CD8-positive, alpha-beta memory T cell (primary cell): Measurements from ENCODE around the gene MAGIX. TPM values are rescaled to one million over a fixed set of nuclear protein-coding genes. Genes with fewer than 3 reads are reported as not detected.

Source experiments
- CTCF ChIA-PET: fragments of 350-600 bp; sonication (Branson Sonifier 250); formaldehyde crosslinking; loops from one replicate; lab custom pipeline; 2021; ENCODE audit warnings: antibody characterized with exemption; lab: Charles Lee
- POLR2A ChIA-PET: fragments of 350-600 bp; sonication (Branson Sonifier 250); formaldehyde crosslinking; loops from one replicate; lab custom pipeline; 2021; ENCODE audit warnings: antibody characterized with exemption; lab: Charles Lee
- DNase-seq, 5 donors: peaks; one replicate each; pipeline versions ENCODE4 v3.0.0 to v3.0.0-alpha.2; 2020 to 2022; ENCODE audit warnings: mixed read lengths in 1 of 5
- H3K27ac ChIP-seq: one replicate; pipeline ENCODE4 v1.7.0; 2013; ENCODE audit warnings: low read depth, mild to moderate bottlenecking, low read length, moderate library complexity
- H3K27me3 ChIP-seq: 2 replicates; pipeline ENCODE4 v1.7.0; 2013; ENCODE audit warnings: low read length, mild to moderate bottlenecking; ENCODE audit not compliant: insufficient read depth, poor library complexity, severe bottlenecking
- H3K36me3 ChIP-seq: 2 replicates; pipeline ENCODE4 v1.7.0; 2013; ENCODE audit warnings: mild to moderate bottlenecking, low read length, moderate library complexity; ENCODE audit not compliant: insufficient read depth
- H3K4me1 ChIP-seq: 2 replicates; pipeline ENCODE4 v1.7.0; 2013; ENCODE audit warnings: mild to moderate bottlenecking, low read length, moderate library complexity; ENCODE audit not compliant: insufficient read depth
- H3K4me3 ChIP-seq: 2 replicates; pipeline ENCODE4 v1.7.0; 2013; ENCODE audit warnings: mild to moderate bottlenecking, low read length
- H3K9me3 ChIP-seq: 2 replicates; pipeline ENCODE4 v1.7.0; 2013; ENCODE audit warnings: mild to moderate bottlenecking, low read length
- H3K27ac Mint-ChIP-seq, 8 donors: one replicate each; pipeline ENCODE4 v1.8.0; 2020 to 2021; ENCODE audit warnings: mixed read lengths in 8 of 8, mild to moderate bottlenecking in 6 of 8, inconsistent platforms in 3 of 8, moderate library complexity in 3 of 8
- H3K27me3 Mint-ChIP-seq, 2 donors: one replicate each; pipeline ENCODE4 v1.8.0; 2020 to 2021; ENCODE audit warnings: mixed read lengths in 2 of 2, mild to moderate bottlenecking in 1 of 2, moderate library complexity in 1 of 2
- H3K36me3 Mint-ChIP-seq, 3 donors: one replicate each; pipeline ENCODE4 v1.8.0; 2020 to 2021; ENCODE audit warnings: mixed read lengths in 3 of 3, inconsistent platforms in 1 of 3, mild to moderate bottlenecking in 1 of 3
- H3K4me1 Mint-ChIP-seq, 3 donors: one replicate each; pipeline ENCODE4 v1.8.0; 2020 to 2021; ENCODE audit warnings: mixed read lengths in 3 of 3, inconsistent platforms in 1 of 3, mild to moderate bottlenecking in 1 of 3
- H3K4me3 Mint-ChIP-seq, 7 donors: one replicate each; pipeline ENCODE4 v1.8.0; 2020 to 2021; ENCODE audit warnings: mixed read lengths in 7 of 7, mild to moderate bottlenecking in 6 of 7, moderate library complexity in 4 of 7, inconsistent platforms in 2 of 7
- H3K9me3 Mint-ChIP-seq, 5 donors: one replicate each; pipeline ENCODE4 v1.8.0; 2020 to 2022; ENCODE audit warnings: mixed read lengths in 5 of 5, mild to moderate bottlenecking in 3 of 5, moderate library complexity in 2 of 5, inconsistent platforms in 1 of 5
- polyA plus RNA-seq: library from polyadenylated mRNA; unstranded; fragments of 300-500 nt; fragmentation: Illumina TruSeq; gene quantifications from one replicate; pipeline ENCODE4 v1.2.3, GENCODE V29; 2021
- total RNA-seq, 2 experiments: library from RNA; stranded (reverse); gene quantifications; one replicate each; pipeline ENCODE4 v1.2.3, GENCODE V29; 2021

Gene MAGIX
- total and polyA plus RNA-seq, 3 experiments from 2014 or later: 0.25 to 1.4 (median 1.4) TPM

GRCh38 chrX:49161632-49162031 lies 926 bp upstream of the MAGIX start:
- Mint-ChIP-seq H3K27me3 (peaks cover 0 to 2% of the 10 kb centered on the region in 2 donors), H3K4me3 (no peak overlapping the region), H3K4me1 (peaks cover 11 to 25% (median 12%) of the 10 kb centered on the region in 3 donors), H3K9me3 (no peaks in the 10 kb centered on the region), H3K27ac (peak overlapping the region in 4 of 8 donors; percentile 14 to 51 (median 24)), H3K36me3 (no peaks in the 10 kb centered on the region)
- Histone ChIP-seq H3K4me3 (no peak overlapping the region), H3K36me3 (no peaks in the 10 kb centered on the region), H3K27me3 (no peaks in the 10 kb centered on the region), H3K9me3 (no peaks in the 10 kb centered on the region), H3K4me1 (peaks cover 5% of the 10 kb centered on the region), H3K27ac (peak overlapping the region; percentile 57)
- no peak for DNase-seq
- POLR2A ChIA-PET: no interaction called here
- CTCF ChIA-PET: interaction anchor here (1.3 kb wide), 1 partner anchor 10 kb away, joined by 3 read pairs; no protein-coding TSS in a partner anchor

- Histone ChIP-seq H3K27me3 (no peaks in the 10 kb centered on the region), H3K9me3 (no peaks in the 10 kb centered on the region), H3K36me3 (no peaks in the 10 kb centered on the region), H3K4me3 (no peak overlapping the region), H3K4me1 (peaks cover 16% of the 10 kb centered on the region), H3K27ac (peak overlapping the region; percentile 43)
- H3K4me3 Mint-ChIP-seq: peak overlapping the region; percentile 71 to 84 (median 80)
- H3K4me1 Mint-ChIP-seq: peaks cover 22 to 38% (median 26%) of the 10 kb centered on the region in 3 donors
- no peaks in the 10 kb centered on the region for H3K9me3 Mint-ChIP-seq
- no peaks in the 10 kb centered on the region for H3K27me3 Mint-ChIP-seq
- POLR2A ChIA-PET: interaction anchor here (1.0 kb wide), 1 partner anchor 41 kb away, joined by 3 read pairs; no protein-coding TSS in a partner anchor
- CTCF ChIA-PET: interaction anchor here (1.4 to 1.8 kb wide), 4 partner anchors 9 to 29 kb away, joined by 5 to 6 read pairs (median 5); no protein-coding TSS in a partner anchor
- H3K27ac Mint-ChIP-seq: peak overlapping the region; percentile 86 to 95 (median 93)
- no peaks in the 10 kb centered on the region for H3K36me3 Mint-ChIP-seq
- peak; percentile 73 to 86 (median 80) for DNase-seq
Measured at GRCh38 chrX:49163555-49164419, 1.2 kb downstream of the MAGIX start.

DNA sequence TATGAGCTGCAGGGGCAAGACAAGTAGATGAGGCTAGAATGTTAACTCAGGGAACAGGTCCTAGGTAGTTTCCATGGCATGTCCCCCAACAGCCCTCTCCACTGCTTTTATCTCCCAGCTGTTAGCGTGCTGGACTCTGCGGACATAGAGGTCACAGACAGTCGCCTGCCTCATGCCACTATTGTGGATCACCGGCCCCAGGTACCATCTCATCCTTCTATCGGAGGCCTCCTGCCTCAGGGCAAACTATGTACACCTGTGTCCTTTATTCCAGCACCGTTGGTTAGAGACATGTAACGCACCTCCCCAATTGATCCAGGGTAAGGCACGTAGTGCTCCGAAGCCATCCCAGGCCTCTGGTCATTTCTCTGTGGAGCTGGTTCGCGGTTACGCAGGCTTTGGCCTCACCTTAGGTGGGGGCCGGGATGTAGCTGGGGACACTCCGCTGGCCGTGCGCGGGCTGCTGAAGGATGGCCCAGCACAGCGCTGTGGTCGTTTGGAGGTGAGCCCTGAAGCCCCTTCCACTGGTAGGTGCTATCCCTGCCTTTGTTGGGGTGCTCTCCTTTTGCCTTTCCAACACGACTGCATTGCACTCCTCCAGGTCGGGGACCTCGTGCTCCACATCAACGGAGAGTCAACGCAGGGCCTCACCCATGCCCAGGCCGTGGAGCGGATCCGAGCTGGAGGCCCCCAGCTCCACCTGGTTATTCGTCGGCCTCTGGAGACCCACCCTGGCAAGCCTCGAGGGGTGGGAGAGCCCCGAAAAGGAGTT lies 2.2 kb downstream of the MAGIX start:
- DNase-seq: no peak
- ChIA-PET POLR2A (no interaction called here), CTCF (interaction anchor here (1.3 to 3.7 kb wide), 5 partner anchors 9 to 28 kb away, joined by 5 to 25 read pairs (median 5); no protein-coding TSS in a partner anchor)
- Mint-ChIP-seq H3K36me3 (no peaks in the 10 kb centered on the region), H3K4me1 (peaks cover 22 to 42% (median 26%) of the 10 kb centered on the region in 3 donors), H3K27me3 (no peaks in the 10 kb centered on the region), H3K9me3 (no peaks in the 10 kb centered on the region), H3K4me3 (peak overlapping the region; percentile 59 to 89 (median 79)), H3K27ac (peak overlapping the region in 7 of 8 donors; percentile 86 to 95 (median 93))
- H3K9me3 ChIP-seq: no peaks in the 10 kb centered on the region
- peaks cover 16% of the 10 kb centered on the region for H3K4me1 ChIP-seq
- no peaks in the 10 kb centered on the region for H3K27me3 ChIP-seq
- no peak overlapping the region for H3K27ac ChIP-seq
- no peak overlapping the region for H3K4me3 ChIP-seq
- H3K36me3 ChIP-seq: no peaks in the 10 kb centered on the region

DNA sequence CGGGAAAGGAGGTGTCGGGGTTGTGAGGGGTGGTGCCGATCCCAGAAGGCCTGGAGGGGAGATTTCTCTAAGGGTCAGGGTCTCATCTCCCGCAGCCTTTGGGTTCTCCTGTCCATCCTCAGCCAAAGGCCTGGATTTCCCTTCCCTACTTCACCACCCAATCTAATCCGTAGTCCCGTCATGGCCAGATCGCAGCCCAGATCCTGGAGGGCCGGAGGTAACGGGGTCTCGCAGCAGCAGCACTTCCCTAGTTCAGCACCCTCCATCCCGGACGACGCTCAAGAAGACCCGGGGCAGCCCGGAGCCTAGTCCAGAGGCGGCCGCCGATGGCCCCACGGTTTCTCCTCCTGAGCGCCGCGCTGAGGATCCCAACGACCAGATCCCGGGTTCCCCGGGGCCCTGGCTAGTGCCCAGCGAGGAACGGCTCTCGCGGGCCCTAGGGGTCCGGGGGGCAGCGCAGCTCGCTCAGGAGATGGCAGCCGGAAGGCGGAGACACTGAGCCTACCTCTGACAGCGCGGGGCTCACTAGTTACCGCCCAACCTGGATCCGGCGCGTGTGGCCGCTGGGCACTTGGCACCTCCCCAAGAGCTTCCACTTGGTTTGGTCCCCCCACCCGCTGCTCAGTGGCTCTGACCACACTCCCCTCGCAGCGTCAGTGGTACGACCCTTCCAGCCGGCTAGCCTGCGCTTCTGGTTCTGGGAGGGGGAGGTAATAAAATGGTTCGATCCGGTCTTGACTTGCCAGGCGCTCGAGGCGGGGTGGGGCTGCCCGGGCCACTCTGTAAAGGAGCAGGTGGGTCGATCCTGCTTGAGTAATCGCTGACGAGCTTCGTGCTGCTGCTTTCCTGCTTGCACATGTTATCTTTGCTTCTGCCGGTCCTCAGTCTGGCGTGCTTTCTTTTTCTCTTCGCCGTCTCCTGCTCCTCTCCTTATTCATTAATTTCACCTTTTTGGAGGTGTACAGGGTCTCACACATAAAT lies 3.6 kb downstream of the MAGIX start:
- H3K9me3 ChIP-seq: no peaks in the 10 kb centered on the region
- DNase-seq: peak; percentile 61 to 86 (median 69)
- ChIA-PET CTCF (interaction anchor here (0.6 to 3.7 kb wide), 11 partner anchors 9 to 229 kb away, joined by 3 to 31 read pairs (median 3); no protein-coding TSS in a partner anchor), POLR2A (interaction anchor here (0.6 to 2.0 kb wide), 8 partner anchors 10 to 1783 kb away, joined by 3 to 9 read pairs (median 4); no protein-coding TSS in a partner anchor)
- H3K4me3 ChIP-seq: peak overlapping the region; percentile 50
- no peaks in the 10 kb centered on the region for H3K36me3 ChIP-seq
- peak overlapping the region; percentile 83 to 94 (median 90) for H3K4me3 Mint-ChIP-seq
- no peaks in the 10 kb centered on the region for H3K36me3 Mint-ChIP-seq
- H3K4me1 ChIP-seq: peaks cover 16% of the 10 kb centered on the region
- H3K4me1 Mint-ChIP-seq: peaks cover 22 to 42% (median 26%) of the 10 kb centered on the region in 3 donors
- no peaks in the 10 kb centered on the region for H3K9me3 Mint-ChIP-seq
- H3K27ac Mint-ChIP-seq: peak overlapping the region; percentile 84 to 100 (median 99)
- H3K27me3 ChIP-seq: no peaks in the 10 kb centered on the region
- no peaks in the 10 kb centered on the region for H3K27me3 Mint-ChIP-seq
- peak overlapping the region; percentile 79 for H3K27ac ChIP-seq

GRCh38 chrX:49166914-49167739 lies 4.6 kb downstream of the MAGIX start:
- peak overlapping the region; percentile 79 for H3K27ac ChIP-seq

GRCh38 chrX:49167740-49168108 lies 5.2 kb downstream of the MAGIX start:
- peaks cover 24 to 45% (median 28%) of the 10 kb centered on the region in 3 donors for H3K4me1 Mint-ChIP-seq
- peak overlapping the region; percentile 90 to 100 (median 99) for H3K27ac Mint-ChIP-seq
- no peaks in the 10 kb centered on the region for H3K27me3 ChIP-seq
- no peaks in the 10 kb centered on the region for H3K36me3 ChIP-seq
- H3K4me3 Mint-ChIP-seq: peak overlapping the region; percentile 83 to 94 (median 90)
- H3K36me3 Mint-ChIP-seq: no peaks in the 10 kb centered on the region
- H3K9me3 ChIP-seq: no peaks in the 10 kb centered on the region
- peaks cover 18% of the 10 kb centered on the region for H3K4me1 ChIP-seq
- H3K27me3 Mint-ChIP-seq: no peaks in the 10 kb centered on the region
- peak overlapping the region; percentile 79 for H3K27ac ChIP-seq
- H3K9me3 Mint-ChIP-seq: no peaks in the 10 kb centered on the region
- ChIA-PET CTCF (interaction anchor here (0.8 to 3.7 kb wide), 5 partner anchors 8 to 165 kb away, joined by 3 to 31 read pairs (median 5); partner anchors contain the start of gene GRIPAP1), POLR2A (interaction anchor here (1.9 to 2.0 kb wide), 2 partner anchors 13 to 209 kb away, joined by 5 to 6 read pairs; no protein-coding TSS in a partner anchor)
- DNase-seq: no peak
- peak overlapping the region; percentile 50 for H3K4me3 ChIP-seq

More at GRCh38 chrX:49166914-49167739, 4.6 kb downstream of the MAGIX start:
- Mint-ChIP-seq H3K36me3 (no peaks in the 10 kb centered on the region), H3K9me3 (no peaks in the 10 kb centered on the region), H3K4me3 (peak overlapping the region; percentile 83 to 94 (median 90)), H3K27me3 (no peaks in the 10 kb centered on the region), H3K27ac (peak overlapping the region; percentile 90 to 100 (median 99)), H3K4me1 (peaks cover 22 to 42% (median 26%) of the 10 kb centered on the region in 3 donors)
- no peaks in the 10 kb centered on the region for H3K27me3 ChIP-seq
- peak; percentile 54 to 87 (median 76) for DNase-seq
- H3K4me1 ChIP-seq: peaks cover 16% of the 10 kb centered on the region
- peak overlapping the region; percentile 50 for H3K4me3 ChIP-seq
- POLR2A ChIA-PET: interaction anchor here (0.6 to 2.0 kb wide), 9 partner anchors 11 to 1784 kb away, joined by 3 to 9 read pairs (median 3); partner anchors contain the start of gene TFE3
- H3K36me3 ChIP-seq: no peaks in the 10 kb centered on the region
- no peaks in the 10 kb centered on the region for H3K9me3 ChIP-seq
- CTCF ChIA-PET: interaction anchor here (0.7 to 3.7 kb wide), 13 partner anchors 8 to 230 kb away, joined by 3 to 31 read pairs (median 3); partner anchors contain the start of gene GRIPAP1
